Muscle layer of duodenum (tissue), 2 donors: ENCODE data around the gene PLXDC2.

Source experiments
- H3K27ac ChIP-seq: one replicate; pipeline ENCODE4 v1.7.0; 2013; ENCODE audit warnings: mild to moderate bottlenecking, low read length
- H3K27me3 ChIP-seq: one replicate; pipeline ENCODE4 v1.7.0; 2013; ENCODE audit warnings: low read depth, mild to moderate bottlenecking, control low read depth, low read length
- H3K36me3 ChIP-seq, 2 donors: one replicate each; pipeline ENCODE4 v1.7.0; 2013; ENCODE audit warnings: low read length in 2 of 2, control low read depth in 1 of 2, mild to moderate bottlenecking in 1 of 2; ENCODE audit not compliant: insufficient read depth in 2 of 2, control insufficient read depth in 1 of 2
- H3K4me1 ChIP-seq, 2 donors: one replicate each; pipeline ENCODE4 v1.7.0; 2013; ENCODE audit warnings: low read length in 2 of 2, mild to moderate bottlenecking in 2 of 2, control low read depth in 1 of 2, moderate library complexity in 1 of 2; ENCODE audit not compliant: insufficient read depth in 2 of 2, control insufficient read depth in 1 of 2
- H3K4me3 ChIP-seq, 2 donors: one replicate each; pipeline ENCODE4 v1.7.0; 2013; ENCODE audit warnings: low read length in 2 of 2, low read depth in 1 of 2, mild to moderate bottlenecking in 1 of 2
- H3K9me3 ChIP-seq, 2 donors: one replicate each; pipeline ENCODE4 v1.7.0; 2013; ENCODE audit warnings: low read length in 2 of 2, control low read depth in 1 of 2, mild to moderate bottlenecking in 1 of 2; ENCODE audit not compliant: control insufficient read depth in 1 of 2
- donor health status: healthy.

Gene PLXDC2

DNA sequence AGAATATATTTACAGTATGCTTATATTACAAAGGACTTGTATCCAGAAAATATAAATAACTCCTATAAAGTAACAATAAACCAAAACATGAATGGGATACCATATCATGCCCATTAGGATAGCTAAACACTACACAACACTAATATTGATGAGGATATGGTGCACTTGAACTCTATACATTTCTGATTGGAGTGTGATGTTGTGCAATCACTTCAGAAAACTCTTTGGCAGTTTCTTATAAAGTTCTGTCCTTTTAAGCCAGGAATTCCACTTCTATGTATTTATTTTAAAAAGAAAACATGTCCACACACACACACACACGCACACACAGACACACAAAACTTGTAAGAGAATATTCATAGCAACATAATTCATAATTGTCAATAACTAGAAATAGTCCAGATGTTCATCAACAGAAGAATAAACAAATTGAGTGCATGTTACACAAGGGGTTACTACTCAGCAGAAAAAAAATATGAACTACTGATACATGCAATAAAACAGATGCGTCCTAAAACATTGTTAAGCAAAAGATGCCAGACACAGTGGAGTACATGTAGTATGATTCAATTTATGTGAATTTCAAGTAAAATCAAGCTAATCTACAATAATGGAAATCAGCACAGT, 416.0 kb downstream of the PLXDC2 start:
- no peaks in the 10 kb centered on the region for H3K27me3 ChIP-seq
- H3K9me3 ChIP-seq: no peaks in the 10 kb centered on the region
- H3K27ac ChIP-seq: no peak overlapping the region
- H3K4me3 ChIP-seq: no peak overlapping the region
- H3K36me3 ChIP-seq: no peaks in the 10 kb centered on the region
- H3K4me1 ChIP-seq: no peaks in the 10 kb centered on the region

DNA sequence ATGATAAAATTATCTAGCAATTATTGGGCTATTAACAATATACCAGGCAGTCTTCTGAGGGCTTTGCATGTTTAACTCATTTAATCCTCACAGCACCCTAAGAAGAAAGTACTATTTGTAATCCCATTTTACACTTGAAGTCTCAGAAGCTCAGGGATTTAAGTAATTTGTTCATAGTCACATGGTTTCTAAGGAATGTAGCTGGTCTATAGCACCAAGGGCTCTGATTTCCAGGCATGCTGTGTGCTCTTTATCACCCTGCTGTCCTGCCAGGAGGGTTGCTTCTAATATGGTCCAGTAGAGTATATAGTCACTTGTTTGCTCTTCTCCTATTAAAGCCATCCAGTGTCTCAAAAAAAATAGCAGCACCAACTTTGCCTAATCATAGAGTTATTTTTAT, 417.2 kb downstream of the PLXDC2 start:
- Histone ChIP-seq H3K4me1 (no peaks in the 10 kb centered on the region), H3K36me3 (no peaks in the 10 kb centered on the region), H3K4me3 (no peak overlapping the region), H3K9me3 (no peaks in the 10 kb centered on the region), H3K27me3 (no peaks in the 10 kb centered on the region), H3K27ac (no peak overlapping the region)

DNA sequence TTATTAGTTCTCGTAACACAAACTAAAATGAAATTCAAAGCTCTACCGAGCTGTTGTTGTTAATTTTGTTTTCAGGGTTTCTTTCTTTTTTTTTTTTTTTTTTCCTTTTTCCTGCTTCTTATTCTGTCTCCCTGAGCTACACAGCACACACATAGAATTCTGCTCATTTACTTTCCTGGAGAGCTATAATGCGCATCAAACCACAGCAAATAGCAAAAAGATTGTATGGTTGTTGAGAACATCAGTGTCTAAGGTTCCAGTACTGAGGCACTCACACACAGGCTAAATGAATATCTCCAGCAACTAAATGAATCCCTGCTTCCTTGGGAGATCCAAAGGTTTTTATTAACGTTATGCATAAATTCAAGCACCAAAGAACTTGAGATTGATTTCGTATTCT, 418.3 kb downstream of the PLXDC2 start:
- H3K4me1 ChIP-seq: no peaks in the 10 kb centered on the region
- H3K27ac ChIP-seq: no peak overlapping the region
- no peaks in the 10 kb centered on the region for H3K27me3 ChIP-seq
- no peak overlapping the region for H3K4me3 ChIP-seq
- H3K36me3 ChIP-seq: no peaks in the 10 kb centered on the region
- no peaks in the 10 kb centered on the region for H3K9me3 ChIP-seq

GRCh38 chr10:20237091-20237570, 420.9 kb downstream of the PLXDC2 start:
- no peaks in the 10 kb centered on the region for H3K27me3 ChIP-seq
- no peak overlapping the region for H3K4me3 ChIP-seq
- H3K36me3 ChIP-seq: no peaks in the 10 kb centered on the region
- no peak overlapping the region for H3K27ac ChIP-seq
- H3K9me3 ChIP-seq: no peaks in the 10 kb centered on the region
- H3K4me1 ChIP-seq: no peaks in the 10 kb centered on the region

DNA sequence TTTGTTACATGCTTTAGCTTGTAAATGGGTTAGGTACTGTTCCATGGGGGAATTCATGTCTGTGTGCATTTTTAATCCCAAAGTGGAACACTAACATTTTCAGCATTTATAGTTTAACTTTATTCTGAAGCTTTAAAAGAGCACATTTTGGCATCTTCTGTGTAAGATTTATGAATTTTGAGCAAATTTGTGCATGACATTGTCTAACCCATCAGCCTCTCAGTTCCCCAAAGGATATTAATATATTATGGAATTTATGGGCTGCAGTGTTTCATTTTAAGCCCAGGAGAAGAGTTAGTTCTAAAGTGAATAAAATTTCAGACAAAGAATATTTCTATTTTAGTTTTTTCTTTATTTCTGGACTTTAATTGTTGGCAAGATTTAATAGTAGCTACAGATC, 421.4 kb downstream of the PLXDC2 start:
- H3K36me3 ChIP-seq: no peaks in the 10 kb centered on the region

DNA sequence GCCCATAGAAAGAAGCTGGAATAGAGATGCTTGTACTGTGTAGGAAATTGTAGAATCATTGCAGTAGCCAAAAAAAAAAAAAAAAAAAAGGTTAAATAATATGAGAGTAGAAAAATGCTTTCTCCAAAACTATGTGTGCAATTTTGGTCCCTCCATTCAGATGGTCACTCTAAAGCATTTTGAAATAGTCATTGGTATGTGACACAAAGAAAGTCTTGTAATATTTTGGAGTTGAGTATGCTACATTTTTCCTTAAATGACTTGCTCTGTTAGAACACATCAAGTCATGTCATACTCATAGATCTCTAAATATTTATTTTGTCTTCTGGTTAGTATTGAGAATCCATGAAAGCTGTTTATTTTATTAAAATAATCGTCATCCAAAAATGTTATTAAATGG, 424.4 kb downstream of the PLXDC2 start:
- no peaks in the 10 kb centered on the region for H3K4me1 ChIP-seq
- peaks cover 0 to 6% of the 10 kb centered on the region in 2 donors for H3K36me3 ChIP-seq
- no peaks in the 10 kb centered on the region for H3K27me3 ChIP-seq
- H3K27ac ChIP-seq: no peak overlapping the region
- no peak overlapping the region for H3K4me3 ChIP-seq
- H3K9me3 ChIP-seq: no peaks in the 10 kb centered on the region

More for the DNA sequence above, 421.4 kb downstream of the PLXDC2 start:
- Histone ChIP-seq H3K27me3 (no peaks in the 10 kb centered on the region), H3K9me3 (no peaks in the 10 kb centered on the region), H3K4me1 (no peaks in the 10 kb centered on the region), H3K4me3 (no peak overlapping the region), H3K27ac (no peak overlapping the region)

GRCh38 chr10:20247454-20247853, 431.2 kb downstream of the PLXDC2 start:
- no peak overlapping the region for H3K27ac ChIP-seq
- H3K36me3 ChIP-seq: peaks cover 14 to 18% of the 10 kb centered on the region in 2 donors
- no peak overlapping the region for H3K4me3 ChIP-seq
- no peaks in the 10 kb centered on the region for H3K4me1 ChIP-seq
- H3K27me3 ChIP-seq: no peaks in the 10 kb centered on the region
- no peaks in the 10 kb centered on the region for H3K9me3 ChIP-seq

DNA sequence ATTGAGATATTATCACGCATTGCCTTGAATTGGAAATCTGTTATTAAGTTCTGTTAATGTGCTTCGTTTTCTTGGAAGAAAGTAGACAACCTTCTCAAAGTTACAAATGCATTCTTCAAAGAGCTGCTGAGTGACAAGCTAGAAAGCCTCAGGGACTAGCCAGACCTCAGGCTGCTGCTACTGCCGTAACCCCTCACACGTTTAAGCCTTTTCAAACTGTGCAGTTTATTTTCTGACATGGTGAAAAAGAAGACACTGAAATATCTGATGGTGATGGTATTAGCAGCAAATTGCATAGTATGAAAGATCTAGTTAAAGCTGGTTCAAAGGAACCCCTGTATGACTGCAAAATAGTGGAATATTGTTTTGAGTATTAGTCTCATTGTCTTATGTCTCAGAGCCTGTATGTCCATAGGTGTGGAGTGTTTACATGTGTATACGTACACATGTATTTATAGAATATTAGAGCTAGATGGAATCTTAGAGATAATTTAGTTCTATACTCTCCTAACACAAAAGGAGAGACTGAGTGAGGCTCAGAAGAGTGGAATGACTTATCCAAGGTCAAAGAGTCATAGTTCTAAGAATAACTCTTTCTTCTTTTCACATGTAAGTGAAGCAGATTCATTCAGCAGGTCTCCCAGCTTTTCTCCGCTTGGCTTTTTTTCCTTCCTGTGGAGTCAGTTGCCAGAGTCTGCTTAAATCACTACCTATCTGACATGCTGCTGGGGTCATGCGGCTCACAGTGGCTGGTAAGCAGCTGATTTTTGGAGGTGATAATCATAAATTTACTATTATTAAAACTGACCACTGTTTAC, 431.9 kb downstream of the PLXDC2 start:
- Histone ChIP-seq H3K27me3 (no peaks in the 10 kb centered on the region), H3K36me3 (peaks cover 14 to 18% of the 10 kb centered on the region in 2 donors), H3K27ac (no peak overlapping the region), H3K9me3 (no peaks in the 10 kb centered on the region), H3K4me1 (no peaks in the 10 kb centered on the region), H3K4me3 (no peak overlapping the region)

DNA sequence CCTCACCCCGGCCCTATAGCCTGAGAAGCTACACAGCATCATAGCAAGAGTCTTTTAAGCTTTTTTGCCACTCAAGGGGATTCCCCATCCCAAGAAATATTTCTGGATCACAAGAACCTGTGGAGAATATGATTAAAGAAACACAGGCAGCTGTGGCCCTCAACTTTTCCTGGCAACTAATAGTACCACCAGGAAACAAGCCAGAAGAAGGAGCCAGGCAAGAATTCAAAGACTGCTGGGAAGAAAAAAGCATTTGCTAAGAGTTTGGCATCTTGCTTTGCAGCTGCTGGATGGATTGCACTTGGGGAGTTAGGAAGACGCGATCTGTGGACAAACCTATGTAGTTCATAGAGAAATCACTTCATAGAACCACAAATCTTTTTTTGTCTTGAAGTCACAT, 437.8 kb downstream of the PLXDC2 start:
- no peak overlapping the region for H3K4me3 ChIP-seq
- H3K9me3 ChIP-seq: no peaks in the 10 kb centered on the region
- H3K27ac ChIP-seq: no peak overlapping the region
- no peaks in the 10 kb centered on the region for H3K27me3 ChIP-seq
- peaks cover 6 to 9% of the 10 kb centered on the region in 2 donors for H3K36me3 ChIP-seq
- peaks cover 0 to 10% of the 10 kb centered on the region in 2 donors for H3K4me1 ChIP-seq

DNA sequence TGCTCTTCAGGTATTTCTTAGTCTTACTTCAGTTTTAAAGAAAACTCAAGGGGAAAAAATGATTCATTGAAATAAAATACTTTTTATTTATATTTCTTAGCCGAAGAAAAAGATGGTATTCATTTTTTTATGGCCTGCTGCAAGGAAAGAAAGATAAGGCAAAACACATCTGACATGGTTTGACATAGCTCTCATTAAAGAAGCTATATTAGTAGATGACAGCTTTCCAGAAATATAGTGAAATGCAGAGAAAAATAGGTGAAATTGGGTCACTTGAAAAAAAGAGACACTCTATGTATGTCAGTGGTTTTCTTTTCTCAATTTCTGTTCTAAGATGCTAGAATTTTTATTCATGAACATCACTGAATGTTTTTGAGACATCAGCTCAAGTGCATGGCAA, 438.3 kb downstream of the PLXDC2 start:
- H3K27me3 ChIP-seq: no peaks in the 10 kb centered on the region
- H3K9me3 ChIP-seq: no peaks in the 10 kb centered on the region
- H3K4me1 ChIP-seq: peaks cover 0 to 10% of the 10 kb centered on the region in 2 donors
- H3K27ac ChIP-seq: no peak overlapping the region
- peaks cover 3 to 8% of the 10 kb centered on the region in 2 donors for H3K36me3 ChIP-seq
- H3K4me3 ChIP-seq: no peak overlapping the region

DNA sequence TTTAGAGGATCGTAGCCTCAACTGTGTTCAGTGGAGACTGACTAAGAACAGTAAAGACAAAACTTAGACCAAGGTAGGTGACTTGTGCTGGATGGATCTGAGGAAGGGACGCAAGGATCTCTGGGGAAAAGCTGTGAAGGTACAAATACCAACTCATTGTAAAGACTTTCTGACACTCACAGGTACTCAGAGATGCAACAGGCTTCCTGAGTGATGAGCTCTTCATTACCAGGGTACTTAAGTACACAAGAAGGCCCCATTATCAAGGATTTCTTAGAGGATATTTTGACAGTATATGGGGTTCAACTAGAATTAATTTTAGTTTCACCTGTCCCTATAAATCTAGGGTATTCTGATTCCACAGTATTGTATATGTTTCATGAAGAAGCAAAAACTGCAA, 440.7 kb downstream of the PLXDC2 start:
- no peaks in the 10 kb centered on the region for H3K27me3 ChIP-seq
- peaks cover 0 to 3% of the 10 kb centered on the region in 2 donors for H3K36me3 ChIP-seq
- peaks cover 0 to 10% of the 10 kb centered on the region in 2 donors for H3K4me1 ChIP-seq
- H3K9me3 ChIP-seq: no peaks in the 10 kb centered on the region
- no peak overlapping the region for H3K27ac ChIP-seq
- H3K4me3 ChIP-seq: no peak overlapping the region
